ENCODE measurements around the gene MYO1H.

The MYO1H gene

DNA sequence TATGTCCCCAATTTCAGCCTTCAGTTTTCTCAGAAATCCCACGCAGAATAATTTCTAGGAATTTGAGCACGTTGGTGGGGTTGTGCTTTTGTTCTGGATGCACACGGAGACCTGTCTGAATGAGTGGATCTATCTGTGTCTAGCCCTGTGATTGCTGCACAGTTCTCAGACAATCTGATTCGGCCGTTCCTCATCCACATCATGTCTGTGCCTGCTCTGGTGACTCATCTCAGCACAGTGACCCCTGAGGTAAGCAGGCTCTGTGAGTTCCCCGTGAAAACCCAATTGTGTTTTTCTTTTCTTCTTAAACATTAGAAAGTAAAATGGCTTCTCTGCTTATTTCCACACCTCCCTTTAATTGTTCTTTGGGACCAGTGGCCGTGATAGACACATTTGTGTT, 150.0 kb downstream of the MYO1H start:
- TF ChIP-seq, protein P1, sequence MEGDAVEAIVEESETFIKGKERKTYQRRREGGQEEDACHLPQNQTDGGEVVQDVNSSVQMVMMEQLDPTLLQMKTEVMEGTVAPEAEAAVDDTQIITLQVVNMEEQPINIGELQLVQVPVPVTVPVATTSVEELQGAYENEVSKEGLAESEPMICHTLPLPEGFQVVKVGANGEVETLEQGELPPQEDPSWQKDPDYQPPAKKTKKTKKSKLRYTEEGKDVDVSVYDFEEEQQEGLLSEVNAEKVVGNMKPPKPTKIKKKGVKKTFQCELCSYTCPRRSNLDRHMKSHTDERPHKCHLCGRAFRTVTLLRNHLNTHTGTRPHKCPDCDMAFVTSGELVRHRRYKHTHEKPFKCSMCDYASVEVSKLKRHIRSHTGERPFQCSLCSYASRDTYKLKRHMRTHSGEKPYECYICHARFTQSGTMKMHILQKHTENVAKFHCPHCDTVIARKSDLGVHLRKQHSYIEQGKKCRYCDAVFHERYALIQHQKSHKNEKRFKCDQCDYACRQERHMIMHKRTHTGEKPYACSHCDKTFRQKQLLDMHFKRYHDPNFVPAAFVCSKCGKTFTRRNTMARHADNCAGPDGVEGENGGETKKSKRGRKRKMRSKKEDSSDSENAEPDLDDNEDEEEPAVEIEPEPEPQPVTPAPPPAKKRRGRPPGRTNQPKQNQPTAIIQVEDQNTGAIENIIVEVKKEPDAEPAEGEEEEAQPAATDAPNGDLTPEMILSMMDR (IDR thresholded peaks at IDR 0.05): no peak
- TF ChIP-seq ZFX (IDR thresholded peaks at IDR 0.05; ENCODE audit: borderline replicate concordance): no peak
- no peak overlapping the region for H3K27ac ChIP-seq
